SK-N-SH treated with all-trans-retinoic acid at 6 μM for 48 hours (cell line): Measurements from ENCODE around the gene CROCC2.

Experiments used
- ATAC-seq: fragments of 200-7000 bp; cut with Tn5 transposase; 3 replicates; pipeline ENCODE4 v1.9.1; 2020; ENCODE audit warnings: mild to moderate bottlenecking, moderate library complexity
- ARNTL ChIP-seq: fragments of 450-650 bp; formaldehyde crosslinking; IDR thresholded peaks from 2 replicates; pipeline ENCODE4 v1.5.0; 2020; ENCODE audit warnings: low read depth, mild to moderate bottlenecking, moderate library complexity, borderline replicate concordance
- BACH2 ChIP-seq: fragments of 250-450 bp; sonication (Bioruptor Pico); IDR thresholded peaks from 2 replicates; pipeline ENCODE4 v1.9.0; 2021; ENCODE audit warnings: mild to moderate bottlenecking, borderline replicate concordance
- CREB5 ChIP-seq: fragments of 250-450 bp; sonication (Bioruptor Pico); IDR thresholded peaks from 2 replicates; pipeline ENCODE4 v1.5.1; 2020; ENCODE audit warnings: low read depth, mild to moderate bottlenecking, moderate library complexity
- CSDC2 ChIP-seq: fragments of 250-450 bp; sonication (Bioruptor Pico); IDR thresholded peaks from 2 replicates; pipeline ENCODE4 v1.5.0; 2020; ENCODE audit warnings: mild to moderate bottlenecking, moderate library complexity
- CSRNP3 ChIP-seq: fragments of 250-450 bp; sonication (Bioruptor Pico); IDR thresholded peaks from 2 replicates; pipeline ENCODE4 v1.5.1; 2021; ENCODE audit warnings: mild to moderate bottlenecking, moderate library complexity
- ESRRG ChIP-seq: fragments of 250-450 bp; sonication (Bioruptor Pico); IDR thresholded peaks from 2 replicates; pipeline ENCODE4 v1.6.1; 2021; ENCODE audit warnings: mild to moderate bottlenecking
- GLIS3 ChIP-seq: fragments of 250-450 bp; sonication (Bioruptor Pico); IDR thresholded peaks from 2 replicates; pipeline ENCODE4 v1.5.0; 2020; ENCODE audit warnings: mild to moderate bottlenecking, moderate library complexity
- ISL1 ChIP-seq: fragments of 250-450 bp; sonication (Bioruptor Pico); IDR thresholded peaks from 2 replicates; pipeline ENCODE4 v2.1.2; 2022; ENCODE audit warnings: mild to moderate bottlenecking, moderate library complexity
- OSR1 ChIP-seq: fragments of 250-450 bp; sonication (Bioruptor Pico); IDR thresholded peaks from 2 replicates; pipeline ENCODE4 v1.8.0; 2022; ENCODE audit warnings: moderate library complexity, mild to moderate bottlenecking, inconsistent platforms
- PPARA ChIP-seq: fragments of 250-450 bp; sonication (Bioruptor Pico); IDR thresholded peaks from 2 replicates; pipeline ENCODE4 v1.5.0; 2020; ENCODE audit warnings: mild to moderate bottlenecking, borderline replicate concordance
- RARB ChIP-seq: fragments of 250-450 bp; sonication (Bioruptor Pico); IDR thresholded peaks from 2 replicates; pipeline ENCODE4 v1.8.0; 2021; ENCODE audit warnings: mild to moderate bottlenecking, moderate library complexity
- TCF4 ChIP-seq: fragments of 250-450 bp; sonication (Bioruptor Pico); IDR thresholded peaks from 2 replicates; pipeline ENCODE4 v1.8.0; 2021; ENCODE audit warnings: mild to moderate bottlenecking, moderate library complexity, borderline replicate concordance
- TOX ChIP-seq: fragments of 250-450 bp; sonication (Bioruptor Pico); IDR thresholded peaks from 2 replicates; pipeline ENCODE4 v1.8.0; 2021; ENCODE audit warnings: mild to moderate bottlenecking, moderate library complexity, borderline replicate concordance
- TSHZ2 ChIP-seq: fragments of 250-450 bp; sonication (Bioruptor Pico); IDR thresholded peaks from 2 replicates; pipeline ENCODE4 v1.5.0; 2020; ENCODE audit warnings: mild to moderate bottlenecking, moderate library complexity
- ZC3H10 ChIP-seq: fragments of 250-450 bp; sonication (Bioruptor Pico); IDR thresholded peaks from 2 replicates; pipeline ENCODE4 v1.5.1; 2021; ENCODE audit warnings: mild to moderate bottlenecking, moderate library complexity
- ZFP3 ChIP-seq: fragments of 250-450 bp; sonication (Bioruptor Pico); IDR thresholded peaks from 2 replicates; pipeline ENCODE4 v1.5.0; 2020; ENCODE audit warnings: mild to moderate bottlenecking, moderate library complexity
- ZFP30 ChIP-seq: fragments of 450-650 bp; formaldehyde crosslinking; IDR thresholded peaks from 2 replicates; pipeline ENCODE4 v1.5.0; 2022; ENCODE audit warnings: mild to moderate bottlenecking, moderate library complexity
- ZNF565 ChIP-seq: fragments of 450-650 bp; formaldehyde crosslinking; conservative IDR thresholded peaks from 2 replicates; pipeline ENCODE4 v1.5.0; 2020; ENCODE audit warnings: low read depth, mild to moderate bottlenecking, moderate library complexity
- ZNF70 ChIP-seq: fragments of 450-650 bp; formaldehyde crosslinking; IDR thresholded peaks from 2 replicates; pipeline ENCODE4 v1.5.0; 2020; ENCODE audit warnings: mild to moderate bottlenecking, moderate library complexity
- ZNF8 ChIP-seq: fragments of 450-650 bp; formaldehyde crosslinking; IDR thresholded peaks from 2 replicates; pipeline ENCODE4 v1.5.0; 2020; ENCODE audit warnings: mild to moderate bottlenecking, moderate library complexity
- TF ChIP-seq, protein P1 (sequence below): fragments of 250-450 bp; sonication (Bioruptor Pico); IDR thresholded peaks from 2 replicates; pipeline ENCODE4 v1.8.0; 2020; ENCODE audit warnings: mild to moderate bottlenecking, moderate library complexity, borderline replicate concordance
- TF ChIP-seq, protein P2 (sequence below): fragments of 250-450 bp; sonication (Bioruptor Pico); IDR thresholded peaks from 2 replicates; pipeline ENCODE4 v1.8.0; 2021; ENCODE audit warnings: low read depth, mild to moderate bottlenecking, moderate library complexity, borderline replicate concordance

The CROCC2 gene

DNA sequence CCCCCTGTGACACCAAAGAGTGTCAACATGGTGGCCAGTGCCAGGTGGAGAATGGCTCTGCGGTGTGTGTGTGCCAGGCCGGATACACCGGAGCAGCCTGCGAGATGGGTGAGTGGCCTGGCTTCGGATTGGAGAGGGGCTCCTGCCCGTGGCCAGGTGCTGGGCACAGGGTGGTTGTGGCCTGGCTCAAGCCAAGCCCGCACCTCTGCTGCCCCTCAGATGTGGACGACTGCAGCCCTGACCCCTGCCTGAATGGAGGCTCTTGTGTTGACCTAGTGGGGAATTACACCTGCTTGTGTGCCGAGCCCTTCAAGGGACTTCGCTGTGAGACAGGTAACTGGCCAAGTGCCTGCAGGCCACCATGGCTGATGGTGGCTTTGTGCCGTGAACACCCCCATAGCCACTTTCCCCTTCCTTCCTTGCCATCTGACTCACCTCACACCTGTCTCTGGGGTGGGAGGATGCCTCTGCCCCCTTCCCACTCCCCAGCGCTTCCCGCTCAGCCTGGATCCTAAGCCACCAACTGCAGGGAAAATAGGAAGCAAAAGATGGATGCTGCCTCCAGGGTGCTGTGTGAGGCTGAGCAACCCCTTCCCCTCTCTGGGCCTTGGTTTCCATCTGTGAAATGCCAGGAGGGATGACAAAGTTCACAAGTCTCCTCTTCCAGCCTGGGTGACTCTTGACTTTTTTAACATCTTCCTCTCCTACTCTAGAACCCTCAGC is 134.1 kb downstream of the CROCC2 start:
- ATAC-seq: no peak
- TF ChIP-seq ISL1 (no peak), PPARA (no peak), ESRRG (CRISPR knock-in tag) (no peak), TSHZ2 (no peak), ARNTL (CRISPR knock-in tag) (no peak), TOX (CRISPR knock-in tag) (no peak), ZNF70 (CRISPR knock-in tag) (no peak), RARB (CRISPR knock-in tag) (no peak), CREB5 (CRISPR knock-in tag) (no peak), CSRNP3 (CRISPR knock-in tag) (no peak), BACH2 (CRISPR knock-in tag) (no peak), ZFP3 (CRISPR knock-in tag) (no peak), ZNF565 (no peak), CSDC2 (CRISPR knock-in tag) (no peak), GLIS3 (CRISPR knock-in tag) (no peak)

DNA sequence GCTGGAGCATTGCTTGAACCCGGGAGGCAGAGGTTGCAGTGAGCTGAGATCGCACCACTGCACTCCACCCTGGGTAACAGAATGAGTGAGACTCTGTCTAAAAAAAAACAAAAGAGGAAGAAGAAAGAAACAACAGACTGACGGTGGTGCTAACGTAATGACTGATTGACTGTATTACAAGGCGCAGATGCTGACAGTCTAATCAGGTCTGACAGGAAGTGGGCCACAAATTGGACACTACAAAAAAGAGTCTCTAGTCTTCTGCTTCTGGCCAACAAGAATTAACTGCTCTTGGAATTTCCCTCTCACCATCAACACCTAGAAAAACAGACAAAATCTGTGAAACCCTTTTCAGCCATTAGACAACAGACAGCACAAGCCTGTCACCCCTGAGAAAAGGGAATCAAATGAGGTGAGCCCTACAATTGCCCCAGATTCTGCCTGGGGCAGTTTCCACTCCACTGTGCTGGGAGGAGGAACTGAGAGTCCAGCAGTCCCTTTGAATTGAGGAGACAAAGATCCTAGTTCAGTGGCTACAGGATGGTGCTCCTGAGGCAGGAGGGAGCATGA is 135.5 kb downstream of the CROCC2 start:
- no peak for ATAC-seq
- TF ChIP-seq, protein P1, sequence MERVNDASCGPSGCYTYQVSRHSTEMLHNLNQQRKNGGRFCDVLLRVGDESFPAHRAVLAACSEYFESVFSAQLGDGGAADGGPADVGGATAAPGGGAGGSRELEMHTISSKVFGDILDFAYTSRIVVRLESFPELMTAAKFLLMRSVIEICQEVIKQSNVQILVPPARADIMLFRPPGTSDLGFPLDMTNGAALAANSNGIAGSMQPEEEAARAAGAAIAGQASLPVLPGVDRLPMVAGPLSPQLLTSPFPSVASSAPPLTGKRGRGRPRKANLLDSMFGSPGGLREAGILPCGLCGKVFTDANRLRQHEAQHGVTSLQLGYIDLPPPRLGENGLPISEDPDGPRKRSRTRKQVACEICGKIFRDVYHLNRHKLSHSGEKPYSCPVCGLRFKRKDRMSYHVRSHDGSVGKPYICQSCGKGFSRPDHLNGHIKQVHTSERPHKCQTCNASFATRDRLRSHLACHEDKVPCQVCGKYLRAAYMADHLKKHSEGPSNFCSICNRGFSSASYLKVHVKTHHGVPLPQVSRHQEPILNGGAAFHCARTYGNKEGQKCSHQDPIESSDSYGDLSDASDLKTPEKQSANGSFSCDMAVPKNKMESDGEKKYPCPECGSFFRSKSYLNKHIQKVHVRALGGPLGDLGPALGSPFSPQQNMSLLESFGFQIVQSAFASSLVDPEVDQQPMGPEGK (CRISPR knock-in tag): no peak
- TF ChIP-seq ZNF8 (CRISPR knock-in tag): no peak
- no peak for TF ChIP-seq CSDC2 (CRISPR knock-in tag)
- TF ChIP-seq ISL1: no peak
- TF ChIP-seq, protein P2, sequence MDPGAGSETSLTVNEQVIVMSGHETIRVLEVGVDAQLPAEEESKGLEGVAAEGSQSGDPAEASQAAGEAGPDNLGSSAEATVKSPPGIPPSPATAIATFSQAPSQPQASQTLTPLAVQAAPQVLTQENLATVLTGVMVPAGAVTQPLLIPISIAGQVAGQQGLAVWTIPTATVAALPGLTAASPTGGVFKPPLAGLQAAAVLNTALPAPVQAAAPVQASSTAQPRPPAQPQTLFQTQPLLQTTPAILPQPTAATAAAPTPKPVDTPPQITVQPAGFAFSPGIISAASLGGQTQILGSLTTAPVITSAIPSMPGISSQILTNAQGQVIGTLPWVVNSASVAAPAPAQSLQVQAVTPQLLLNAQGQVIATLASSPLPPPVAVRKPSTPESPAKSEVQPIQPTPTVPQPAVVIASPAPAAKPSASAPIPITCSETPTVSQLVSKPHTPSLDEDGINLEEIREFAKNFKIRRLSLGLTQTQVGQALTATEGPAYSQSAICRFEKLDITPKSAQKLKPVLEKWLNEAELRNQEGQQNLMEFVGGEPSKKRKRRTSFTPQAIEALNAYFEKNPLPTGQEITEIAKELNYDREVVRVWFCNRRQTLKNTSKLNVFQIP: no peak
- TF ChIP-seq CREB5 (CRISPR knock-in tag): no peak
- no peak for TF ChIP-seq GLIS3 (CRISPR knock-in tag)
- TF ChIP-seq RARB (CRISPR knock-in tag): no peak
- TF ChIP-seq BACH2 (CRISPR knock-in tag): no peak
- TF ChIP-seq OSR1 (CRISPR knock-in tag): no peak
- no peak for TF ChIP-seq ZFP30 (CRISPR knock-in tag)
- TF ChIP-seq ARNTL (CRISPR knock-in tag): no peak
- no peak for TF ChIP-seq TCF4 (CRISPR knock-in tag)
- no peak for TF ChIP-seq CSRNP3 (CRISPR knock-in tag)
- no peak for TF ChIP-seq ZC3H10 (CRISPR knock-in tag)
- TF ChIP-seq ZNF565: no peak
- TF ChIP-seq ZFP3 (CRISPR knock-in tag): no peak
- TF ChIP-seq, all 23 proteins: peak for 0
